Activated T-cell treated with anti-CD3 and anti-CD28 coated beads for 48 hours (primary cell): ENCODE data around the gene ARMS2.

Experiments
- DNase-seq: peaks from one replicate; pipeline ENCODE4 v3.0.0-alpha.2; 2020; ENCODE audit warnings: low read depth

ARMS2 gene

DNA sequence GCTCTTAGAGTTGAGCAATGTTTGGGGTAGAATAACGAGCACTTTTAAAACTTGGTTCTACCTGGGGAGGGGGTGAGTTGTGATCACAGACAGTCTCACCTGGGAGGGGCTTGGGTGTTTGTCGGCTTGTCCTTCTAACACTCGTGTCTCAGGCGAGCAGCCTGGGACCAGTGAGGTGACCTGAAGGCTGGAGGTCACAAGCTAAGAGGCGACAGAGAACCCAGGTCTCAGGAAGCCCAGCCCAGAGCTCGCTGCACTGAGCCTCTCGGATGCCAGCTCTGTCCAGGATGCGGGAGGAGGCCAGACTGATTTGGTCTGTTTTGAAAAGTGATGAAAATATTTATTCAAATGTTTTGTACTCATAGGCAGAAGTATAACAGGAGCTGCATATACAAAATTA lies 18.7 kb downstream of the ARMS2 start:
- DNase-seq: no peak

DNA sequence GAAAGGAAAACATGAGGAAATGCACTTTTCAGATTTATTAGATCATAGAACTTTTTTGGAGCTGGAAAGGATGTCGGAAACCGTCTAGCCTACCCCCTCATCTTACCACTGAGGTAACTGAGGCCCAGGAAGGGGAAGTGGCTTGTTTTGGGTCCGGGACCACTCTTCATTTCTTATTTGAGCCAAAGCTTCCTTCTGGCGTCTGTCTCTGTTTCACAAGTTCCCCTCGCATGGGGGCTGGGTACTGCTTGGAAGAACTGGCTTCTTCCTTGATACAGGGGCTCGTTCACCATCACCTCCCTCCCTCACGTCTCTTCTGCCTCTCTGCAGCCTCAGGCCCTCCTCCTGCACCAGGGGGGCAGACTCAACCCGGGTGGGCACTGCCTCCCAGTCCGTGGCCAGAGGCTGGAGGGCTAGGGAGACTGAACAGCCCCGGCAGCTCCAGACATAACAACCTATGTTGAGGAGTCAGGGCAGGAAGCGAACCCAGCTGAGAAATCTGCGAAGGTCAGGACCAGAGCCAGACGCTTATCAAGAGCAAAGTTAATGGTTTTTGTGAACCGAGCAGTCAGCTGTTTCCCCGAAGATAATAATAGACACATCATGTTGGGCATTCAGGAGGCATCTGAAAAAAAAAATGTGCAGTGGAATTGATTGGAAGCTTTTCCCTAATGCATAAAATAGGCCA lies 19.8 kb downstream of the ARMS2 start:
- no peak for DNase-seq

DNA sequence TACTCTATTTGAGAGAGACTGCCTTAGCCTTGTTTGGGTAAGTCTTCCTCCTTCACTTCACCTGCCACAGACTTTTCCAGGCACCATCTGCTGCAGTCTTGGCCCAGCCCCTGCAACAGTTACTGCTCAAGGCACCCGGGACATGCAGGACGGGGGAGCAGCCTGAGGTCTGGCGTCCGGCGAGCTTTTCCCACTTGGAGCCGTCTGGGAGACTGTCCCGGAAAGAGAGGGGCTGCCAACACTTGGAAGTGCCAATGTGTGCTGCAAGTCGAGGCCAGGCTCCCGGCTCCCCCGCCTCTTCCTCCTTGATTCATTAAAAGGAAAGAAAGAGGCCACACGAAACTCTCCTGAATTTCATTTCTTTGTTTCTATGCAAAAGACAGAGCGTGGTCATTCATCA lies 20.6 kb downstream of the ARMS2 start:
- DNase-seq: no peak

DNA sequence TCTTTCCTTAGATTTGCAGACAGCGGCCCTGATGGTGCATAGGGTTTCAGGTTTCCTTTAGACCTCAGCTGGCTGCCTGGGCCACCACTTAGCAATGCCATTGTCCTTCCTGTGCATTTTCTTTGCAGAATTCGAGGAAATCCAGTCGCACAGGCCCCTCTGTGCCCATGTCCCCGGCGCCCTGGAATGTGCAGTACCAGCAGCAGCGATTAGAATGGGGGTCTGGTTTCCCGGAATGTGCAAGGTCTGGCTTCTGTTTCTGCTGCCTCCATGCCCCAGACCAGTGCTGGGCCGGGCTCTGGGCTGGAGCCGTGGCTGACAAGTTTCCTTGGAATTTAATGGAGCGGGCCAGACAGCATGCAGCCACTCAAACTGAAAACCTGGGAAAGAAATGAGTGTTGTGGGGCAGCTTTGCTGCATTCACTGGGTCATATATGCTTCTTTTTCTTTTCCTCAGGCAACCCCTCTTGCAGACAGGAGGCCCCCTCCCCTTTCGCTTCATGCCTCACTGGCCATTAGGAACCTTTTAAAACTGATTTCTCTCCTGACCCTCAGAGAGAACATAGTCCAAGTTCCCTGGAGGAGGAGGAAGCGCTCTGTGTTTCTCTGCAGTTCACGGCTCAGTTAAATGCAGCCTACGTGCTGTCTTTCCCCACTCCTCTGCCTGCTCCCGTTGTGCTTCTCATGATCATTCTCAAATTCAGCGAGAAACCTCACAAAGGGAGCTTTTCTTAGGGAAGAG lies 21.3 kb downstream of the ARMS2 start:
- DNase-seq: no peak

DNA sequence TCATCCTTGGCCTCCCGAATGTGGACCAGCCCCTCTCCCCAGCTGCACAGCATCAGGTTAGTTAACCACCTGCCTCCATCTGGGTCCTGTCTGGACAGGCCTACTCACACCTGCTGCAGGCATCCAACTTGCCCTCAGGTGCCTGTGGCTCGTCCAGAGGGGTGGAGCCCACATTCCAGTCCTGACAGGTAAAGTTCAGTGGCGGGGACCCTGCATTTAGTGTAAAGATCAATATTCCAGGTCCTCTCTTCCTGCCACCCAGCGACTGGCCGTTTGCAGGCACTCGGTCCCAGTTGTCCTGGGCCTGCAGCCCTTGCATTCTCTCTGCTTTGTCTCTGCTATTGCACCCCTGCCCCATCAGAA lies 21.9 kb downstream of the ARMS2 start:
- DNase-seq: no peak

DNA sequence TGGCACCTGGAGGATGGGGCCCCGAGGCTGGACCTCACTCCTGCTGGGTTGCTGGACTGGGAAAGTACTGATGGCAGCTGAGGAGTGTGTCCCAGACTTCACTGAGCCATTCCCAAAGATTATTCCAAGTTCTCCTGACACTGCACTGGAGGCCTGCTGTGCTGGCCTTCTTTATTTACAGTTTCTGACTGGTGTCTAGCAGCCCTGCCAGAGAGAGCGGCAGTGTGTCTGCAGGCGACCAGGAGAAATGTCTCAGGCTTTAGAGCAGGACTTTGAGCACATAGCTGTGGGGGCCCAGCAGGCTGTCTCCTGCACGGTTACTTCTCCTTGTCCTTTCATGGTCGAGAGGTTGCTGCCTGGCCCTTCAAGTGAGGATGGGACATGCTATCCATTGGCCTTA lies 23.0 kb downstream of the ARMS2 start:
- no peak for DNase-seq

DNA sequence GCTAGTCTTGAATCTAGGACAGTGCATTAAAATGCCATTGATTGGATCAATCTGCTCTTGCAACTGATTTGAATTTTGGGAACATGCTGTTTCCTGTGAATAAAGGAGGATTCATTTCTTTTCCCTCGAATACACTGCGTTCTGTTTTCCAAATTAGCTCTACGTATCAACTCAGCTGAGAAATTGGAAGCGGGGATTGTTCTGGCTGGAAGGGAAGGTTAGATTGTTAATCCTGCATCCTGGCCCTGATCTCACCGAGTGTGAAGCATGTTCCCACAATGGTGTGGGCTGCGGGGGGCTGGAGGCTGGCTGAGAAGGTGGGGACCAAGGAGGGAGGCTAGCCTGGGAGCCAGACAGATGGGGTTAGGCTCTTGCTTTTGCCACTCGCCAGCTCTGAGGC lies 24.5 kb downstream of the ARMS2 start:
- no peak for DNase-seq

DNA sequence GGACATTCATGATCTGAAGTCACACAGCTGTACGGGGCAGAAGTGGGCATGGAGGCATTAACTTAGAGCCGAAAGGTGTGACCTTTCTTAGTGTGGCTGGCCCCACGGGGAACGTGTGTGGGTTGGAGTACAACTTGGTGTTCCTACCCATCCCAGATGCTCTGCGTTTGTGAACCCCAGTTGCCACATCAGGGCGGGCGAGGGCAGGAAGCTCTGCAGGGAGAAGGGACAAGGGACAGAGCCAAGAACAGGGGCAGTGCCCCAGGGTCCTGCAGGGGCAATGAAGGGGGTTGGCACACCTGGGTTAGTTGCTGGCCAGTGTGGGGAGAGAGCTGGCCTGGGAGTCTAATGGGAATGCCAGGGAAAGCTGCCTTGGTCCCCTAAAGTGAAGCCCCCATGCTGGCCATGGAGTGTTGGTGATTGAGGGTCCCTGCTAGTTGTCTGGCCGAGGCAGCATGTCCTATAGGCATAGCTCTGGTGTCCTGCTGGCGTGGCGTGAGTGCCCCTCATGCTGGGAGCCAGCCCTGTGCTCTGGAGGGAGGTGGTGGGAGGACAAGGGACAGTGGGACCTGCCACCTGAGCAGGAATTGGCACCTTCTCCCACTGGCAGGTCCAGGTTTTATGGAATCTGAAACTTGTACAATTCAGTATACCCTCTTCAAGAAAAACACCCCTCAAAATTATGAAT lies 25.8 kb downstream of the ARMS2 start:
- DNase-seq: no peak

DNA sequence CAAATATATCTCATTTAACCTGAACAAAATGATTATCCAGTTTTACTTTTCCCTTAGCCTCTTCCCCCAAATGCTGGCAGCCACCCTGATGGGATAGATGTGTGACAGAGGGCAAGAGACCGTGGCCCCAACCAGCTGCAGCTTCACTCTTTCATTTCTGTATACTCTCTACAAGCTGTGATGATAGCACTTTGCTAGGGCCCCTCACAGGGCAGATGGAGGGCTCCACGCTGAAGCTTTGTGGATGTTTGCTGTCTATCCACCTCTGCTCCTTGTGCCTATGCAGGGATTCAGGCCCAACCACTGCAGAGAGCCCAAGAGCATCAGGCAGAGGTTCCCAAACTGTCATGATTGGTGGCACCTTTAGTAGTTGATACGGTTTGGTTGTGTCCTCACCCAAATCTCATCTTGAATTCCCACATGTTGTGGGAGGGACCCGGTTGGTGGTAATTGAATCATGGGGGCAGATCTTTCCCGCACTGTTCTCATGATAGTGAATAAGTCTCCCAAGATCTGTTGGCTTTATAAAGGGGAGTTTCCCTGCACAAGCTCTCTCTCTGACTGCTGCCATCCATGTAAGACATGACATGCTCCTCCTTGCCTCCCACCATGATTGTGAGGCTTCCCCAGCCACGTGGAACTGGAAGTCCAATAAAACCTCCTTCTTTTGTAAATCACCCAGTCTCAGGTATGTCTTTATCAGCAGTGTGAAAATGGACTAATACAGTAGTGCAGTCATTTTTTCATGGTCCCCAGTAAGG lies 27.0 kb downstream of the ARMS2 start:
- DNase-seq: no peak

DNA sequence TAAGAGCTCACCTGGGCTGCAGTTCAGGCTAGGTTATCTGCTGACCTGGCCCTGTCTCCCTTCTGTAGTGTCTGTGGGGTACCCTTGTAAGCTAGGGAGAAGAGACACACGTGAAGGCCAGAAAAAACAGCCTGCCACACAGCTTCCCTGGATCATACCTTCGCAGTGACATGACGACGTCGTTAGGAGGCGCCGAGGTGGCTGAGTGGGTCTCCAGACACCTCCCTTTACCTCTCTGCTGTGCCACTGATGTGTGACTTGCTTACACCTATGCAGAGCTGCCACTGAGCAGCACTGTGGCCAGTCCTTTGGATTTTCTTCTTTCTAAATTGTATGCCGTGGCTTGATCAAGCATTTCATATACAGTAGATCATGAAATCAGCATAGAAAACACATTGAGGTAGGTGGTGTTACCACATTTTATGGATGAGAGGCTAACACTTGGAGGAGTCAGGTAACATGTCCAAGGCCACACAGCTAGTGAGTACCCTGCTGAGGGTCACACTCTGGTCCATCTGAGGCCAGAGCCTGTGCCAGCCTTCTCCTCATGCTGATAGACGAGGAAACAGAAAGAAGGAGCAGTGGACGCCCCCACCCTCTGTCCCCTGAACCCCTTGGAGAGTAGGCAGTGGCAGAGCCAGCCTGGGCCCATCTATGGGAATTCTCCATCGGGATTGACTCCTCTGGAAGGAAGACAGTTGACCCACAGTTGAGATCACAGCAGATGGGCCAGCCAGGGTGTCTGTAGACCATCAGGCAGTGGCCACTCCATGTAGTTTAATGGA lies 30.0 kb downstream of the ARMS2 start:
- DNase-seq: no peak

DNA sequence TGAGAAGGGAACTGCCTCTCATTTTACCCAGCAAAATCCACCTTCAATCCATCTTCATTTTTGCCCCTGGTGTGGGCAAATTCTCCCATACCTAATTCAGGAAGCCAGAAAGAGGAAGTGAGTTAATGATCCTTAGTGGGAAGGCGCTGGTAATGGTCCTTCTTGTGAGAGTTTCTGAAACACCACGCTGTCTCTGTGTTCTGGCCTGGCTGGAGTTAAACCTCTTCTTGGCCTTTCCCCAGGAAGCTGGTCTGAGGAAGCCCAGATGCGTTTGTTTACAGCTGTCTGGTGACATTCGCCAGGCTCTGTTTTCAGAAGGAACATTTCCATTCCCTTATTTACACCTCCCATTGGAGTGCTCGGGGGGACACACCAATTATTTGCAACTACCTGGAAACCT lies 31.2 kb downstream of the ARMS2 start:
- DNase-seq: no peak

DNA sequence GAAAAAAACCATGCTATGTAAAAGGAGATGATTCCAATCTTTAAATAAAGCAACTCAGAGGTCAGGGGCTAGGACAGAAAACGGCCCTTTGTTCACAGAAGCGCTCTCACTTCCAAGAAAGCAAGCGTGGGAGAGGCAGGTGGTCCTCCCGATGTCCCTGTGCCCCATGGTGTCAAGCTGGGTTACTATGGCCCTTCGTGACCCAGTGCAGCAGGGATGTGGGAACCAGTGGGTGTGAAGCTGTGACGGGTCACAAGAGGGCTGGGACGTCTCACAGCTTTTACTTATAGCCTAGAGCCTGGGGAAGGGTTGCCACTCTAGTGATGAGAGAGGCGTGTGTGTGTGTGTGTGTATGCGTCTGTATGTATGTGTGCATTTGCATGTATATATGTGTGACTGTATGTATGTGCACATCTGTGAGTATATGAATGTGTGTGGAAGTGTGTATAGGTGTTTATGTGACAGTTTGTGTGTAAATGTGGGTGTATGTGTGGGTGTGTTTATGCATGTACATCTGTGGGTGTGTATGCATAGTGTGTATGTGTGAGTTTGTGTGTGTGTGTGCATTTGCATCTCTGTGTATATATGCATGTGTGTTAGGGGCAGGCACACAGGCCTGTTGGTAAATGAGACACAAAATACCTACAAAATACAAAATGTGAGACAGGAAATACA lies 32.1 kb downstream of the ARMS2 start:
- DNase-seq: no peak

DNA sequence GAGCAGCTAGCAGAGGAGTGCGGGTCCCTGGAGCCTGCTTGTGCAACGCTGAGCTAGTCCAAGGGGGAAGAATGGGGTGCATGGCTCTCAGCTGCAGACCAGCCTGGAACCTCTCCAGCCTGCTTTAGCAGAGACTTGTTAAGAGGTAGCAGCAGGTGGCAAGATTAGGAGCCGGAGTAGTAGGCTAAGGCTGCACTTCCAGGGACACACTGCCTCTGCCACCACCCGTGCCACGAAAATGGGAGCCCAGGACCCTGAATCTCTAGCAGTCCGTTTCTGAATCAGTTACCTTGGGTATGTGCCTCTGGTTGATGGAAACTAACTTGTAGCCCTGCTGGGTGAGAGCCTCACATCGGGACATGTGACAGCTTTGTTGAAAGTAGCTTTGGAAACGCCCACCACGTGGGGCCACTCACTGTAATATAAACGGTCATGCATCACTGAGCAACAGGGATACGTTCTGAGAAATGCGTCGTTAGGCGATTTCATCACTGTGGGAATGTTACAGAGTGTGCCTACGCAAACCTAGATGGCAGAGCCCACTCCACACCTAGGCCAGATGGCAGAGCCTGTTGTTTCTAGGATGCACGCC lies 32.8 kb downstream of the ARMS2 start:
- DNase-seq: no peak

DNA sequence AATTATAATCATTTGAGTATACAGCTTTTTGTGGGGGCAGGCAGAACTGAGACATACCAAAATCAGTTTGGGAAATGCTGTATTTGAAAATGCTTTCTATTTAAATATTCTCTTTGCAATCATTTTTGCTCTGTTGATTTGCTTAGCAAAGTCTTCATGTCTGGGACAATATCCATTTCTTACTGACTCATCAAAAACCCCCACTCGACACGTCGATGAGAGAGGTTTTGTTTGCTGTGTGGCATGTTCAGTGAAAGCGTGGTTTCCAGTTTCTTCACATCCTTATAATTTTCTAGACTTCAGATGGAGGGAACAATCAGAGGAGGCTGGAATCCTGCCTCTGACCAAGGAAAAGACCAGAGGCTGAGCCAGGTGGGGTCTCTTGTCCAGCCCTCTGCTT lies 35.8 kb downstream of the ARMS2 start:
- DNase-seq: no peak

DNA sequence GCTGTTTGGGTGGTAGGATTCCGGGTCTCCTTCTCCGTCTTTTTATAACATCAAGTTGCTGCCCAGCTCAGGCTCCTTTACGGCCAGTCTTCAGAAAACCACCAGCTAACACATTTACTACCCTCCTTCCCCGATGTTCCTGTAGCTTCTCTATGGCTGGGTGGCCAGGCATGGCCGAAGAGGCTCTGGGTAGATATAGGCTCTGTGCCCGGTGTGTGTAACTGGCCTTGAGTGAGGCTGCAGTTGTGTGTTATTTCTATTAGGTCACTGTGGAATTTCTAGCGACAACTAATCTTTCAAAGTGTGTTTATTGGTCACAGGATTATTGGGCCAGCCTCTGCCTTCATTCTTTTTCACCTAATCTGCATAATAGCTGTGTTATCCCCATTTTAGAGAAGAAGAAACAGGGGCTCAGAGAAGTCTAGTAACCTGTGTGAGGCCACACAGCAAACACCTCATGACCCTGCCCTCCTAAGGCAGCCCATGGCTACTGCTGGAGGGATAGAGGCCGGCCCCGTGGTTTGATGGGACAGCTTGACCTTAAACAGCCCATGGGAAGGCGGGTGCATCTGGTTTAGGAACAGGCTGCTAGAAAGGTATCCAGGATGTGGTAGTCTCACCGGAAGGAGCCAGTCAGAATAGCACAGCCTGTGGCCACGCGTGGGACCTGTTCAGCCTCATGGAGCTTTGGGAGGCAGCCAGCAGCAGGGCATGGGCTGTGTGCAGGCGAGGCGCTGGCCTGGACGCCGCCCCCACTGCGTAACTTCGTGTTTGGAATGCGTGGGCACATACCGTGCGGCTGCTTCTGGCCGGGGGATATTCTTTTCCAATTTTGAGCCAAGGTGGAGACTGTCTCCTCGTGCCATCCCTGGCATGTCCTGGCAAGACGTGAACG lies 36.6 kb downstream of the ARMS2 start:
- peak; percentile 5 for DNase-seq

DNA sequence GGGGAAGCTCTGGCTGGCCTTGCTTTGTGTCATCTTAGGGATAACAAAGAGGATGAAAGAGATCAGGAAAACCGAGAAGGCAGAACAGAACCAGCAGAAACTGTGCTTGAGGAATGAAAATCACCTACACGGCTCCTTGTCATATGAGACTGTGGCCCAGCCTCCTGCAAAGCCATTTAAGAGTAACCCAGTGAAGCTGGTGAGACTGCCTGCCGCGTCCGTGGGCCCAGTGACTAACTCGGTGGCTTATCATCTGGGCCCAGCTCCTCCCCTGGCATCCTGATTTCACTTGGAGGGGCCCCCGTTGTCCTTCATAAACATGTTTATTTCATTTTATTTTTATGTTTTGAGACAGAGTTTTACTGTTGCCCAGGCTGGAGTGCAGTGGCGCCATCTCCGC lies 37.6 kb downstream of the ARMS2 start:
- DNase-seq: no peak

DNA sequence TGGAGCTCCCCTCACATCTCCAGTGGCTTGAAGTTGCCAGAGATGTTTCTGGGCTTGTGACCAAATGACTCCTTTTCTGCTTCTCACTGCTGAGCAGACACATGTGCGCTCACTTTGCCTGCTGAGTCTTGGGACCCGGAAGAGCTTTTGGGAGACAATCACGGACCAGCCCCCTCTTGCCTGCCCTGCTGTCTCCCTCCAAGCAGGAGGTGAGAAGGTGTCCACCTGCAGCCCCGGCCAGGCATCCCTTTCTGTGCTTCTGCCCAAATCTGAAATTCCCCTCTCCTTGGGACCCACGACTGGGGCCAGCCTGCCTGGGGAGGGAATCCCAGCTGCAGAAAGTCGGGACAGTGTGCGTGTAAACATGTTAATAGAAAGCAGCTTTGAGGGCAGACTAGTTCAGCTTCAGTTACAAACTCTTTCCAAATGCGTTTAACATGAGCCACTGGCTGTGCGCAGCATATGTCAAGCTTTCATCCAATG lies 38.6 kb downstream of the ARMS2 start:
- no peak for DNase-seq

DNA sequence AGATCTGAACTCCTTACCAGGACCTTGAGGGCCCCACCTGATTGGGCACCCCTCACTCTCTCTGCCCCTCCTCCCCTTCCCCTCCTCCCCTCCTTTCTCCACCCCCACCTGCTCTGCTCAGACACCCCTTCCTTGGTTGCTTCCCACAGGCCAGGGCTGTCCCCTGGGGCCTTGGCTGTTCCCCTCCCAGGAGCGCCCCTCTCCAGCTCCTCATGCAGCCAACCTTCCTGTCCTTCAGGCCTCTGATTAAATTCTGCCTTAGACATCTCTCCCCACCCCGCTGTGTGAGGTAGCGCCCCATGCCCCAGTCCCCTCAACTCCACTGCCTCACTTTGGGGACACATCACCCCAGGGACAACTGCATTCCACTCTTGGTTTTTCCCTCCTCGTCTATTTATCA lies 39.3 kb downstream of the ARMS2 start:
- no peak for DNase-seq

DNA sequence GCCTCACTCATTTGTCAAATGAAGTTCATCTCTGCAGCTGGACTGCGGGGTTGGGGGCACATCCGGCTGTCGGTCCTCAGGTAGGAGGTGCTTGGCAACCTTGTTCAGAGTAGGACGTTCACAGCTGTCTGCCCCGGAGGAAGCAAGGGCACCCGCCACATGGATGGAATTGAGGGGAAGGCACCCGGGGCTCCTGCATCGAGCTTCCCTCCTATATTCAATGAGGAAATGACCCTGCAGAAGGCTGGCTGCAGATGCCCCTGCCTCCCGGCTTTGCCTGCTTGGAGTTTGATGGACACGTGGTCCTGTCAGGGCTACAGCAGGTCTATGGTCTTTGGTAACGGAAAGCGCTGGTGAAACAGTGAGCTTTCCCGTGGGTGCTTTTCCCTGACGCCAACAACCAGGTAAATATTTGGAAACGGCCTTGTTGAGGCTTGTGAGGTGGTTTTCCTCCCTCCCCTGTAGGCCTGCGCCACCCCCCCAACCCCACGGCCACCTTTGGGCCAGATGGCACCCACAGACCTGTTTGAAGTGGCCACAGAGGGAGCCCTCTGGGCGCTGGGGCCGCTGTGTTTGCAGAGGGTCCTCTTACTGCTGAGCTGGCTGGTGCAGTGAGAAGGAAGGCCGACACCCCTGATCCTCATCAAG lies 39.8 kb downstream of the ARMS2 start:
- DNase-seq: no peak
